Measurements from ENCODE around the gene CNDP1. TPM values are rescaled to one million over a fixed set of nuclear protein-coding genes. Genes with fewer than 3 reads are reported as not detected.
"Not testable (repeated sequence)": the region's sequence is repeated elsewhere in the genome, so short reads cannot be mapped to it uniquely, and the experiment has no call there.

Gene CNDP1
- total RNA-seq, 1 experiment from 2014 or later: not detected

DNA sequence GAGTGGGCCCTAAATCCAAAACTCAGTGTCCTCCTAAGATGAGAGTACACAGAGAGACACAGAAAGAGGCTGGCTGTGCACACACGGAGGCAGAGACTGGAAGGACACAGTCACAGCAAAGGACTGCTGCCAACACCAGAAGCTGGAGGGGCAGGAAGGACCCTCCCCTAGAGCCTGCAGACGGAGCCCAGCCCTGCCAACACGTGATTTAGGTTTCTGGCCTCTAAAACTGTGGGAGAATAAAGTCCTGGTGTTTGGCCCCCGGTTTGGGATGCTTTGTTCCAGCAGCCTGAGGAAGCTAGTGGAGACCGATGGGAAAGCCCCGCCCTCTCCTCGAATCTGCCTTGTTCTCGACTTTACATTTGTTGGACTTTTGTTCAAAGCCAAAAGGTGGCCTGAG is 10.6 kb downstream of the CNDP1 start:
- DNase-seq (ENCODE audit: low read depth): no peak

DNA sequence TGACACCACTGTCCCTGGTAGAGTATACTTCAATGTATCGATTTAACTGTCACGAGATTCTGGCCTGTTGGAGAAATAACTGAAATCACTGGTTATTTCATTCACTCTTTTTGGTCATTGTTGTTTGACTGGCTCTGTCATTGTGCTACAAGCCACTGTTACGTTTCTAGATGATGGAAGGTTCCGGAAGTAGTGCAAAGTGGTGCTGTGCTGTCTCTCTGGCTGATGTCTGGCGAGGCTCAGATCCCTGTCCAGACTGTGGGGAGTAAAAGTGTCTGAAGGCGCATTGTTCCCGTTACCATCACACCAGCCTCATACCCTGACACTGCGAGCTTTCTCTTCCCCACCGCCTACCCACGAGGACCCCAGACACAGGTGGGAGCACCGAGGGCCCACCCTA is 11.7 kb downstream of the CNDP1 start:
- DNase-seq (ENCODE audit: low read depth): no peak

DNA sequence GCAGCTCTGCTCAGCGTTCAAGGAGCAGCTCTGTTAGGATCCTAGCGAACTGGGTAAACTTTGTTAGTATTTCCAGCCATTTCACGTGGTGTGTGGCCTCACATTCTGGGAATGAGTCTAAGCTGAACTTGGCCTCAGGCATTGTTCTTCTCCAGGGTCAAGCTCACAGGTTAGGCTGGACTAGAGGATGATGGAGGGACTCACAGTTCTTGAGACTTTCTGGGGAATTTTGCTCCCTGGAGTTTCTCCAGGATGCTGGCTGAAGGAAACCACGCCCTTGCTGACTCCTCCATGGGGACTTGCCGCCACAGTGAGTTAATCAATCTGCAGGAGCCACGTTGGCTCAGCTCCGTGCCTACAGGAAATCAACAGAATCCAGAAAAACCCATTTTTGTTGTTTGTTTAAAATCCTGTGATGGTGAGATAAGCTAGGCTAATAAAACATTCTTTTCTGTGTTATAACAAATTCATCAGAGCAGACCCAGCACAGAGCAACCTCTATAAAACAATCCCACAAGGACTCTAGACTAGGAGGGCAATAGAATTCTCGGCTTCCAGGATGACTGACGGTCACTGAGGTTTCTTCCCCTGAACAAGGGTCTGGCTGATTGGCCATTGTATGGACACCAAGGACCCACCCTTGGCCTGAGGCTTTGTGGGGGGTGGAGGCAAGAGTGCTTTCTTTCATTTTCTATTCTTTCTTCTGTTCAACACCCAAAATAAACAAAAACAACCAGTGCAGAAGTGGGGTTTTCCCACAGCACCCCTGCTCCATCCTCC is 12.6 kb downstream of the CNDP1 start:
- DNase-seq (ENCODE audit: low read depth): peak; percentile 39

DNA sequence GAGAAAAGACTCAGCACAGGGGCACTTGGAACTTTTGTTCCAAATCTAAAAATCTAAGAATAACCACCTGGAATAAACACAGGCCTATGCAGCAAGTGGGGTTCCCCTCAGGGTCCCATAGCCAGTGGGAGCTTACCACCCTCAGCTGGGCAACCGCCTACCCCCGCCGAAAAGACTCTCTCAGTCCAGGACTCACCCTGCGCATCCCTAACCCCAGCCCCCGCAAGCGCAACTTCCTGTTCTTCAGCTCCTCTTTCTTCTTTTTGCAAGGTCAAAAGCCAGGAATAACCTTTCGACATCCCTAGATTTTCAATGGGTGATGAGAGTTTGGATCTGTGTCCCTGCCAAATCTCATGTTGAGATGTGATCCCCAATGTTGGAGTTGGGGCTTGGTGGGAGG is 13.6 kb downstream of the CNDP1 start:
- DNase-seq (ENCODE audit: low read depth): no peak

DNA sequence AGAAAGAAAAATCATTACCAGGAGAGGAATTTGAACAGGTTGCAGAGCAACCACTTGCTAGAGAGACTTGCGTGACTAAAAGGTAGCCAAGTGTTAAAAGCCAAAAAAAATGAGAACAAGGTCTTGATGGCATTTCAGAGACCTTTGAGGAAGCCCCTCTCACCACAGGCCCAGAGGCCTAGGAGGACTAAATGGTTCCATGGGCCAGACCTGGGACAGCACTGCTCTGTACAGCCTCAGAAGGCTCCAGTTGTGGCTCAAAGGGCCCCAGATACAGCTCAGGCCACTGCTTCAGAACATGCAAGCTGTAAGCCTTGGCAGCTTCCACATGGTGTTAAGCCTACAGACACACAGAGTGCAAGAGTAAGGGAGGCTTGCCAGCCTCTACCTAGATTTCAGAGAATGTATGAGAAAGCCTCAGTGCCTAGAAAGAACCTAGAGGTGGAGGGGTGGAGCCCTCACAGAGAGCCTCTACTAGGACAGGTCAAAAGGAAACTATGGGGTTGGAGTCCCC is 15.3 kb downstream of the CNDP1 start:
- no peak for DNase-seq (ENCODE audit: low read depth)

DNA sequence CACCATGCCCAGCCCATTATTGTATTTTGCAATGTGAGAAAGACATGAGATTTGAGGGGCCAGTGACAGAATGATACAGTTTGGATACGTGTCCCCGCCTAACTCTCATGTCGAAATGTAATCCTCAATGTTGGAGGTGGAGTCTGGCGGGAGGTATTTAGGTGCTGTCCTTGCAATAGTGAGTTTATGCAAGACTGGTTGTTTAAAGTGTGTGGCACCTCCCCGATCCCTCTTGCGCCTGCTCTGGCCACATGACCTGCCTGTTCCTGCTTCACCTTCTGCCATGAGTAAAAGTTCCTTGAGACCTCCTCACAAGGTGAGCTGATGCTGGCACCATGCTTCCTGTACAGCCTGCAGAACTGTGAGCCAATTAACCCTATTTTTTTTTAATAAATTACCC is 16.6 kb downstream of the CNDP1 start:
- no peak for DNase-seq (ENCODE audit: low read depth)

DNA sequence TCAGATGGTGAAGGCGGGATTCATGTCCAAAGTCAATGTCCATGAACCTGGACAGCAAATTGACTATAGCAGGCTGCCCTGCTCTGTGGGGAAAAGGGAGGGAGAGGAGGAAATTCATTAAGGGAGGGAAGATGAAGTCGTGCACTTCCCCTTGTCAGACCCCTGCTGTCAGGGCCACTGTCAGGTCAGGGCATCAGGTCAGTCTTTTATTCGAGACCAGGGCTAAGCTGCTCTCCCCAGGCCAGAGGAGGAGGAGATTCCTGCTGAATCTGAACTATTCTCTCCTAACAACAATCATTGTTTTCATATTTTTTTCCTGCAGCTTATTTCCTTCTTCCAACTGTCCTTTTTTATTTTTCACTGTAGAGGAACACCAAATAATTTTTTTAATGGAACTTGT is 17.2 kb downstream of the CNDP1 start:
- DNase-seq (ENCODE audit: low read depth): no peak

DNA sequence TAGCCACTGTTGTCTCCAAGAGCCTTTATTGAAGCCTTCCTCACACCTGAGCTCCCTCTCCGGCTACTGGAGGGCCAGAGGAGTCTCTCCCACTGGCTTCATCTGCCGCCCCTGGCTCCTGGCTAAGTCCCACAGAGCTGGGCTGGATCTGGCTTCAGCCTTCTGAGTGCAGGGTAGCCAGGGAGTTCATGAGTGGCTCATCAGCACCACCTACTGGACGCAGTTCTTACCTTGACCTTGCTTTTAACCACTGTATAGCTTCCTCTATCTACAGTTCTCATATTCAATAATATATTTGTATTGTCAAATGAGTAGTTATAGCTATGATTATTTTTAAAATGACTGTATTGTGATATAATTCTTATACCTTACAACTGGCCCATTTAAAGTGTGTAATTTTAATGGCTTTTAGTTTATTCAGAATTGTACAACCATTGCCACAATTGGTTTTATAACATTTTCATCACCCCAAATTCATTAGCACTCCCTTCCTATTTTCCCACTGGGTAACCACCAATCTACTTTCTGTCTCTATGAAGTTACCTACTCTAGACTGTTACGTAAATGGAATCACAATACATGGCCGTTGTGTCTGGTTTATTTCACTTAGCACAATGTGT is 17.7 kb downstream of the CNDP1 start:
- DNase-seq (ENCODE audit: low read depth): peak; percentile 73

DNA sequence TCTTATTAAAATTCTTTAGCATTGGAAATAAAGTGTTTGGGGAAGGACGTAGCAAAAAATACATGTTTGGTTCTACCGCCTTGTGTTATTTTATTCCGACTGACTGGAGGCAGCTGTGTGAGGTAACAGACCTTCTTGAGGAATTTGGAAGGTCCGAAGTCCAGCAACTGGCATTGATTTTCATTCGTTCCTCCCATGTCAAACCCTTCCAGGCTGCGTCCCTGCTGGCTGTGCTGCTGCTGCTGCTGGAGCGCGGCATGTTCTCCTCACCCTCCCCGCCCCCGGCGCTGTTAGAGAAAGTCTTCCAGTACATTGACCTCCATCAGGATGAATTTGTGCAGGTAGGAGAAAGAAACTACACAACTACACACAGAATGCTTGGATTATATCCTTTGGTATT is 21.8 kb downstream of the CNDP1 start:
- no peak for DNase-seq (ENCODE audit: low read depth)

DNA sequence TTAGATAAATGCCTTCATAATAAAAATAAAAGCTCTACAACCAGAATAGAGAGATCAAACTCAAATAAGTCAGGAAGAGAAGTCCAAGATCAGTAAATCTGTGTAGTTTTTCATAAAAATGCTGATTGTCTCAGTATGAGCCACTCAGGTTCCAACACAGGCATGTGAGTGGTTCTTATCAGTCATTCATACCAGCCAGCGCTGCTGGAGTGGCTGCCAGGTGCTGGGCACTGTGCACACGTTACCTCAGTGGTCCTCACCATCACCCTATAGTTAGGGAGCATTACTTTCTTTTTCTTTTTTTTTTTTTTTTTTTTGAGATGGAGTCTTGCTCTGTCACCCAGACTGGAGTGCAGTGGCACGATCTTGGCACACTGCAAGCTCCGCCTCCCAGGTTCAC is 23.8 kb downstream of the CNDP1 start:
- no peak for DNase-seq (ENCODE audit: low read depth)

DNA sequence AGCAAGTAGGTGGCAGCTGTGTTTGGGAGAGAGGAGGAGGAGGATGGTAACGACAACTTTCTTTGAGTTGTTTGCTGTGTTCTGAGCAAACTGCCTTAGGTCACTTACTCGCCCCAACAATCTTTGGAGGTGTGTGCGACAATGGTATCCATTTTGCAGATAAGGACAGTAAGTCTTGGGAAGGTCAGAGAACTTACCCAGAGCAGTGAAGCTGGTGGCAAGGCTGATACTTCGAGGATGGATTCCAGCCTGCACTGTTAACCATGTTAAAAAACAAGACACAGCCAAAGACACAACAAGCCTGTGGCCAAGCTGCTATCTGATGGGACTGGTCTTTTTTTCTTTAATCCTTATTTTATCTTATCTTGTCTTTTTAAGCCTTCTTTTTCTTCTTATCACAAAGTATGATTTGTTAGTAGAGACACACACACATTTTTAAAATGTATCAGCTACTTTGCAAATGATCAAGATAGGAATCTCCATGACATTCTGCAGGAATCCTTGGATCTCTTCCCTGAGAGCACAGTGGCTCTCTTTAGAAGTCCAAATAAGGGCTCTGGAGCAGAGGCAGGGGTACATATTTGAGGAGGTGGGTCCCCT is 27.9 kb downstream of the CNDP1 start:
- no peak for DNase-seq (ENCODE audit: low read depth)

DNA sequence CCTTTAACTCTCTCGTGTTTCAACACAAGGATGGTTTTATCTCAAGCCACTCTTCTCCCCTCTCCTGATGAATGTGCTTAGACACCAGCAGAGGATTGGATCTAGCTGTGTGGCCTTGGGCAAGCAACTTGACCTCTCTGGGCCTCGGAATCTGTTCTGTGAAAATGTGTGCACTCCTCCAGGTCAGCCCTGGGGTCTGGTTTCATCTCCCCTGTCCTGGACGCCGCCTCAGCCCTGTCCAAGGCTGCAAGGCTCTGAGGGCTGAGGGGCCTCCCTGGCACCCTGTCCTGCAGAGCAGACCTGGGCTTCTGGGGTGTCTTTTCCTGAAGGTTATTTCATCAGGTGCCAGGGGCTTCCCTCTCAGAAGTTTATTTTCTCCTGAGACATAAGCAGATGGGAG is 28.5 kb downstream of the CNDP1 start:
- DNase-seq (ENCODE audit: low read depth): no peak

DNA sequence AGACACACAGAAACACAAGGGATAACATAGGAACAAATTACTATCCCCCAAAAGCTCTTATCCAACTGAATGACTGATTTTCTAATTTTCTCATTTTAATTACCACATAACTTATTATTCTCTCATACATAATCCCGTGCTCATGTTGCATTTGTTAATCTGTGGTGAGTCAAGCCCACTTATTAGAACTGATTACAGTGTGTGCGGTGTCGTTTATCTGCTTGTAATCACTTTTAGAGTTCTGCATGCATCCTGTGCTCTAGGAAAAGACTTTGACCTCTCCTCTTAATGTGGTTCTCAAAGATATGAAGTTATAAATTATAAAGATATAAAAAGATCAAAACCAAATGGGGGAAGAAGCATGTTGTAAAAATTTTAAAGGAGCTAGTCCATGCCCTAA is 29.7 kb downstream of the CNDP1 start:
- no peak for DNase-seq (ENCODE audit: low read depth)

DNA sequence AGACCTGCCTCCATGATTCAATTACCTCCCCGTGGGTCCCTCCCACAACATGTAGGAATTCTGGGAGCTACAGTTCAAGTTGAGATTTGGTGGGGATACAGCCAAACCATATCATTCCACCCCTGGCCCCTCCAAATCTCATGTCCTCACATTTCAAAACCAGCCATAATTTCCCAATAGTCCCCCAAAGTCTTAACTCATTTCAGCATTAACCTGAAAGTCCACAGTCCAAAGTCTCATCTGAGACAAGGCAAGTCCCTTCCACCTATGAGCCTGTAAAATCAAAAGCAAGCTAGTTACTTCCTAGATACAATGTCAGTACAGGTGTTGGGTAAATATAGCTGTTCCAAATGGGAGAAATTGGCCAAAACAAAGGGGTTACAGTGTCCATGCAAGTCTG is 30.9 kb downstream of the CNDP1 start:
- not testable (repeated sequence) for DNase-seq (ENCODE audit: low read depth)

DNA sequence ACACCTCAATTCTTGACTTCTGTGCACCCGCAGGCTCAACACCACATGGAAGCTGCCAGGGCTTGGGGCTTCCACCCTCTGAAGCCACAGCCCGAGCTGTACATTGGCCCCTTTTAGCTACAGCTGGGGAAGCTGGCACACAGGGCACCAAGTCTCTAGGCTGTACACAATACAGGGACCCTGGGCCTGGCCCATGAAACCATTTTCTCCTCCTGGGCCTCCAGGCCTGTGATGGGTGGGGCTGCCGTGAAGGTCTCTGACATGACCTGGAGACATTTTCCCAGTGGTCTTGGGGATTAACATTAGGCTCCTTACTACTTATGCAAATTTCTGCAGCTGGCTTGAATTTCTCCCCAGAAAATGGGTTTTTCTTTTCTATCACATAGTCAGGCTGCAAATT is 31.7 kb downstream of the CNDP1 start:
- not testable (repeated sequence) for DNase-seq (ENCODE audit: low read depth)

DNA sequence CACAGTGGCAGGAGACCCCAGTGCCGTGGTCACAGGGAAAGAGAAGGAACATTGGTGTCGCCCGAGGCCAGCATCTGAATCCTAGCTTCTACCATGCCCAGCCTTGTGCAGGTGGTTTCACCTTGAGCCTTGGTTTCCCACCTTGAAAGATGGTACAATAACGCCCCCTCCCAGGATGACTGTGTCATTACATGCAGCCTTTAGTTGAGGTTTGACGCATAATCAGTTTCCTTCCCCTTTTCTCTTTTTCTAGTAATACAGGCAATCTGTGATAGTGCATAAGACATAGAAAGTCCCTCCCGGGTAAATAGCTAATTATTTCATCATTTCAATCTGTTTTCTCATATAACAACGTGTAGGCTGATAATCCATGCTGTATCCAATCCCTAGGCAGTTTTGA is 33.5 kb downstream of the CNDP1 start:
- no peak for DNase-seq (ENCODE audit: low read depth)

DNA sequence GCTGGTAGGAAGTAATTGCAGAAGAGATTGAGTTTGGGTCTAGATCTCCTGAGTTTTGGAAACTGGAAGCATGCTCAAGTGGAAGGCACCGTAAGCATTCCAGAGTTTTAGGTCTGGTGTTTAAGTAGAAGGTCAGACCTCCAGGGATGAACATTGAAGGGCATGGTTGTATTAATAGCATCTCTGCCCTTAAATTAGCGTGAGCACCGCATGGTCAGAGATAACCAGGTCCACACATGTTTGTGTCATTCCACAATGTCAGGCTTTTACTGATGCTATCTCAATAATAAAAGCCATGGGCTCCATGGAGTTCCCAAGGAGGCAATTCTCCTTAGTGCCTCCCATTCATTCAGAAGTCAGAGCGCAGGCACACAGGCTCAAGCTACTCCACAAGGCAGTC is 35.1 kb downstream of the CNDP1 start:
- DNase-seq (ENCODE audit: low read depth): no peak

DNA sequence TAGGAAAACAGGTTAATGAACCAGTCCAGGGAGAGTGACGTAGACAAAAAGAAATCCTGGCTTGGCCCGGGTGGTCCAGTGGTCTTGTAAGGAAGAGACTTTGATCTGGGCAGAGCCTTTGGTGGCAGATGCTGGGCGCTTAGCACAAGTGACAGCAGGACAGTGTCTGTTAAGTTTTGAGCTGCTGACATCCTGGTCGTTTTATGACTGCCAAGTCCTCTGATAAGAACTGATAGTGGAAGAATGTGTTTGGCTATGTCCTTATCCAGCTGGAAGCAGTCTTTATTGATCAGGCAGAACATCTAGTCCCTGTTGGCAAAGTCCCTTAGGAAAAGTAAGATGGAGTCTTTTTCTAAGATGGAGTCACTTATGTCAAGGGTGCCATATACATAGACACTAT is 36.0 kb downstream of the CNDP1 start:
- no peak for DNase-seq (ENCODE audit: low read depth)

DNA sequence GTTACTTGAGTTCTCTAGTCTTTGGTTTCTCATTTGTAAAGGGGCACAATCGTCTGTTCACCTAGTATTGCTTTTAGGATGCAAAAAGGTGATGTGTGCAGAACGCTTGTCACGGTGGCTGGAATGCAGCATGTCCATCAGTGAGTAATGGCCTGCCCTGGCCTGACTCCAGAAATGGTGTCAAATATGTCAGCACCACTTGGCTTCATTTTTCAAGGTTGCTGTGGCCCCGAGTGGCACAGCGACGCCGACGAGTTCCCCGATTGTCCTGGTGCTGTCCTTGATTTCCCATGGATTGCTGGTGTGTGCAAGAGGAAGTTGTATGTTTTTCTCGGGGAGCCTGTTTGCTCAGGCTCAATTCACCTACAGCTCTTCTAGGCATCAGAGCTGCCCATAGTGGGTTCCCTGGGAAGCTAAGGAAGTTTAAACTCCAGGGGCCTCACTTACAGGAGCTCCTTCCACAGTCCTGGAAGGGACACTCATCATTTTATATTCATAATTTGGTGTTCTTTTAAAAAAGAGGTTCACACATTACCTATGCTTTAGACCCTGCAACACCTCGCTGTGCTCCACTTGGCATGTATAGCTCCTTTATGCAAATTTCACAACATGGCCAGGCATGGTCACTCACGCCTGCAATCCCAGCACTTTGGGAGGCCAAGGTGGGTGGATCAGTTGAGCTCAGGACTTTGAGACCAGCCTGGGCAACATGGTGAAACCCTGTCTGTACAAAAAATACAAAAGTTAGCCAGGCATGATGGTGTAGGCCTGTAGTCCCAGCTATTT is 37.8 kb downstream of the CNDP1 start:
- no peak for DNase-seq (ENCODE audit: low read depth)

DNA sequence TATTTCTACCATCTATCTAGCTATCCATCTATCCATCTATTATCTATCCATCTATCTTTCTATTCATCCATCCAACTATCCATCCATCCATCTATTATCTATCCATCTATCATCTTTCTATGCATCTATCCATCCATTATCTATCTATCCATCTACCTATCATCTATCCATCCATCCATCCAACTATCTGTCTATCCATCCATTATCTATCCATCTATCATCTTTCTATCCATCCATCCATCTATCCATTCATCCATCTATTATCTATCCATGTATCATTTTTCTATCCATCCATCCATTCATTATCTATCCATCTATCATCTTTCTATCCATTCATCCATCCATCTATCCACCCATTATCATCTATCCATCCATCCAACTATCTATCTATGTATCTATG is 38.8 kb downstream of the CNDP1 start:
- no peak for DNase-seq (ENCODE audit: low read depth)

DNA sequence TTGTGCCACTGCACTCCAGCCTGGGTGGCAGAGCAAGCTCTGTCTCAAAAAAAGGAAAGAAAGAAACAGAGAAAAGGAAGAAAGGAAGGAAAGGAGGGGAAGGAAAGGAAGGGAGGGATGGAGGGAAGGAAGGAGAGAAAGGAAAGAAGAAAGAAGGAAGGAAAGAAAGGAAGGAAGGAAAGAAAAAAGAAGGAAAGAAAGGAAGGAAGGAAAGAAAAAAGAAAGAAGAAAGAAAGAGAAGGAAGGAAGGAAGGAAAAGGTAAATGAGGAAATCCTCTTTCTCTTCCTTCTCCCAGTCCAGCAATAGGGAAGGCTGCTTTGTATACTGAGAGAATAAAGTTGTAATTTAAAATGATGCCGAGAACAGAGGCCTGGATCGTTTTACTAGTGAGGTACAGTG is 40.6 kb downstream of the CNDP1 start:
- no peak for DNase-seq (ENCODE audit: low read depth)

DNA sequence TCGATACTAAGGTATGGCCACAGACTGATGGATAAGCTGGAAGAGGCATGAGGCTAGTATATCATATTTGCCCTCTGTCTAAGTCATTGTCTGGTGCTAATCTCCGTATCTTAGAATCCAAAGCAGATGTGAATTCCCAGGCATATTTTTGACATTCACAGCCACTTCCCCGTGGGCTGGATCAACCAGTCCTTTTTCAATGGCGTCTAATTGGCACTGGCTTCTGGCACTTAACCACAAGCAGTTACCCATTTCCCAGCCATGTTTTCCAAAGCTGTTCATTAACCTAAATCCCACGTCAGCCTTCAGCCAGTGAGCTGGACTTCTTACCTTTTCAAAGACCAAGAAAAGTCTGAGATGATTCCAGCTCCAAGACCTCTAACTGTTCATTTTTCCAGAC is 42.7 kb downstream of the CNDP1 start:
- DNase-seq (ENCODE audit: low read depth): no peak

Data from HT1080 (cell line).